CD14-positive monocyte (primary cell): ENCODE measurements around the gene TLR10. TPM values are rescaled to one million over a fixed set of nuclear protein-coding genes. Genes with fewer than 3 reads are reported as not detected.
A peak's percentile ranks its signal among the peaks of the same experiment; 100 is the strongest.
"Not testable (repeated sequence)": the region's sequence is repeated elsewhere in the genome, so short reads cannot be mapped to it uniquely, and the experiment has no call there.

Experiments used
- DNase-seq, 3 donors: peaks; one replicate each; pipeline ENCODE4 v3.0.0-alpha.2; 2011 to 2022
- H2AFZ ChIP-seq: 2 replicates; pipeline ENCODE4 v1.6.0; 2012; ENCODE audit warnings: mild to moderate bottlenecking, low read depth, low read length, inconsistent platforms; ENCODE audit not compliant: insufficient read depth, poor library complexity, severe bottlenecking
- H3K27ac ChIP-seq, 2 donors: 1 replicate in 1 of 2; 2 replicates in 1 of 2; pipeline ENCODE4 v1.5.1; 2012 to 2013; ENCODE audit warnings: low read length in 2 of 2, control low read depth in 1 of 2, inconsistent platforms in 1 of 2, low read depth in 1 of 2, mild to moderate bottlenecking in 1 of 2
- H3K27me3 ChIP-seq, 2 donors: one replicate each; pipeline versions ENCODE4 v1.6.0 to v1.6.1; 2011 to 2013; ENCODE audit warnings: low read length in 2 of 2; ENCODE audit not compliant: control insufficient read depth in 2 of 2, insufficient read depth in 2 of 2
- H3K36me3 ChIP-seq, 2 donors: replicated peaks in 1 of 2; 1 replicate in 1 of 2; 2 replicates in 1 of 2; pipeline versions ENCODE4 v1.5.1 to v1.6.1; 2012 to 2013; ENCODE audit warnings: low read length in 2 of 2, control low read depth in 1 of 2, inconsistent platforms in 1 of 2, mild to moderate bottlenecking in 1 of 2; ENCODE audit not compliant: insufficient read depth in 2 of 2, control insufficient read depth in 1 of 2
- H3K4me1 ChIP-seq, 2 donors: 1 replicate in 1 of 2; 2 replicates in 1 of 2; pipeline versions ENCODE4 v1.5.1 to v1.6.1; 2012 to 2013; ENCODE audit warnings: low read length in 2 of 2, control low read depth in 1 of 2, inconsistent platforms in 1 of 2, mild to moderate bottlenecking in 1 of 2, moderate library complexity in 1 of 2; ENCODE audit not compliant: insufficient read depth in 2 of 2, control insufficient read depth in 1 of 2
- H3K4me2 ChIP-seq: replicated peaks from 2 replicates; pipeline ENCODE3; 2012; ENCODE audit warnings: low read length, moderate library complexity, mild to moderate bottlenecking; ENCODE audit not compliant: poor library complexity, severe bottlenecking; ENCODE audit errors: extremely low read depth
- H3K4me3 ChIP-seq, 3 experiments: fragments of 200-600 bp in 1 of 3; sonication (generic) in 1 of 3; replicated peaks in 1 of 3; 1 replicate in 2 of 3; 2 replicates in 1 of 3; pipeline ENCODE4 v1.5.1; 2011 to 2013; ENCODE audit warnings: low read length in 3 of 3, mild to moderate bottlenecking in 3 of 3, control low read depth in 2 of 3, low read depth in 2 of 3, inconsistent platforms in 1 of 3, moderate library complexity in 1 of 3
- H3K79me2 ChIP-seq: 2 replicates; pipeline ENCODE4 v1.6.0; 2012; ENCODE audit warnings: mild to moderate bottlenecking, control low read depth, inconsistent platforms, low read length, moderate library complexity; ENCODE audit not compliant: insufficient read depth
- H3K9ac ChIP-seq: 2 replicates; pipeline ENCODE4 v1.6.0; 2017; ENCODE audit warnings: low read length, mild to moderate bottlenecking; ENCODE audit not compliant: insufficient read depth, poor library complexity, severe bottlenecking
- H3K9me3 ChIP-seq, 2 donors: replicated peaks in 1 of 2; 1 replicate in 1 of 2; 2 replicates in 1 of 2; pipeline versions ENCODE4 v1.5.1 to v1.6.1; 2012 to 2013; ENCODE audit warnings: low read length in 2 of 2, control low read depth in 1 of 2; ENCODE audit not compliant: control insufficient read depth in 1 of 2, insufficient read depth in 1 of 2
- H4K20me1 ChIP-seq: 2 replicates; pipeline ENCODE4 v1.6.0; 2012; ENCODE audit warnings: mild to moderate bottlenecking, low read length, control low read depth, moderate library complexity; ENCODE audit not compliant: insufficient read depth
- H3K27ac Mint-ChIP-seq, 7 donors: one replicate each; pipeline ENCODE4 v1.8.0; 2020; ENCODE audit warnings: mild to moderate bottlenecking in 7 of 7, mixed read lengths in 7 of 7, moderate library complexity in 6 of 7, inconsistent platforms in 2 of 7
- H3K27me3 Mint-ChIP-seq, 3 donors: one replicate each; pipeline ENCODE4 v1.8.0; 2021 to 2022; ENCODE audit warnings: low read depth in 3 of 3, mild to moderate bottlenecking in 3 of 3, mixed read lengths in 3 of 3, moderate library complexity in 3 of 3, inconsistent platforms in 1 of 3
- H3K36me3 Mint-ChIP-seq, 2 donors: one replicate each; pipeline ENCODE4 v1.8.0; 2020; ENCODE audit warnings: mixed read lengths in 2 of 2, inconsistent platforms in 1 of 2, mild to moderate bottlenecking in 1 of 2
- H3K4me1 Mint-ChIP-seq: one replicate; pipeline ENCODE4 v1.8.0; 2020; ENCODE audit warnings: mild to moderate bottlenecking, mixed read lengths
- H3K4me3 Mint-ChIP-seq, 2 donors: one replicate each; pipeline ENCODE4 v1.8.0; 2020; ENCODE audit warnings: mild to moderate bottlenecking in 2 of 2, mixed read lengths in 2 of 2, moderate library complexity in 1 of 2
- H3K9me3 Mint-ChIP-seq, 7 donors: one replicate each; pipeline ENCODE4 v1.8.0; 2020 to 2022; ENCODE audit warnings: mixed read lengths in 7 of 7, mild to moderate bottlenecking in 6 of 7, moderate library complexity in 6 of 7, inconsistent platforms in 2 of 7
- WGBS: methylation state at CpG from one replicate; pipeline ENCODE4 v1.1.5; 2013; ENCODE audit warnings: missing lambda C conversion rate; ENCODE audit not compliant: insufficient coverage; 5-methylcytosine and 5-hydroxymethylcytosine counted together
- intact Hi-C, 2 donors: fragments of 100-400 bp; cut with micrococcal nuclease; formaldehyde crosslinking; loops; one replicate each; pipeline versions ENCODE4 v1.15.0 to v1.15.1; 2023
- polyA plus RNA-seq, 3 donors: library from polyadenylated mRNA; depleted of rRNA in 1 of 3; unstranded in 2 of 3; stranded (reverse) in 1 of 3; fragments of 300-500 nt in 2 of 3; fragments of >200 nt in 1 of 3; fragmentation: Illumina TruSeq in 2 of 3; gene quantifications; 1 replicate in 2 of 3; 2 replicates in 1 of 3; pipeline ENCODE4 v1.2.3, GENCODE V29; 2012 to 2021
- TF ChIP-seq, protein P1 (sequence below): fragments of 200-600 bp; IDR thresholded peaks from one replicate; pipeline ENCODE4 v1.8.0; 2022; ENCODE audit warnings: antibody characterized with exemption, mild to moderate bottlenecking

The TLR10 gene
- polyA plus RNA-seq, 3 donors = 1.1 to 1.2 (median 1.1) TPM

DNA sequence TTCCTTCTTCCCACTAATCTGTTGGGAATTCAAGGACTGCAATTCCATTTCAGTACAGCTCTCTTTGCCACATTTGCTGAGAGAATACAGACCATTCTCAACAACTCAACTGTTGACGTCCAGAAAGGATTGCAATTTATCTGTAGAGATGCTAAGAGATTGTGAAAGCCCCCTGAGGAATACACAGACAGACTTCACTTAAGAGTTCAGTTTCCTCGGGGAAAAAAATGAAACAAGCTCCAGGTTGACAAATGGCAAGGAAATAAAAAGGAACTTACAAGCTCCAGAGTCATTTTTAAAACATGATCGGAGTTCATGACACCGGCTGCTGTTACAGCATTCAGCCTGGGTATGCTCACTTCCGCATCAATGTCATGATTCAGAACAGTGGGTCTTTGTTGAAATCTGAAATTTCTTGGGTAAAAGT is 13.8 kb downstream of the TLR10 start:
- H3K27ac Mint-ChIP-seq = peak overlapping the region; percentile 83 to 91 (median 88)
- WGBS = 13% methylated on average over 1 of the region's 5 CpGs
- peak overlapping the region; percentile 56 for H3K4me2 ChIP-seq

DNA sequence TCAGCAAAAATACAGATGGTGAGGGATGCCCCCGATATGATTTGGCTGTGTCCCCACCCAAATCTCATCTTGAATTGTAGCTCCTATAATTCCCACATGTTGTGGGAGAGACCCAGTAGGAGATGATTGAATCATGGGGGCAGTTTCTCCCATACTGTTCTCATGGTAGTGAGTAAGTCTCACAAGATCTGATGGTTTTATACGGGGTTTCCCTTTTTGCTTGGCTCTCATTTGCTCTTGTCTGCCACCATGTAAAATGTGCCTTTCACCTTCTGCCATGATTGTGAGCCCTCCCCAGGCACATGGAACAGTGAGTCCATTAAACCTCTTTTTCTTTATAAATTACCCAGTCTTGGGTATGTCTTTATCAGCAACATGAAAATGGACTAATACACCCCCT is 15.8 kb downstream of the TLR10 start:
- H3K27me3 ChIP-seq, H3K36me3 Mint-ChIP-seq, H3K27ac Mint-ChIP-seq, H3K9ac ChIP-seq, H3K4me2 ChIP-seq, H4K20me1 ChIP-seq, H3K9me3 ChIP-seq, H3K27ac ChIP-seq, H3K4me3 ChIP-seq, H3K27me3 Mint-ChIP-seq, intact Hi-C loops, H3K36me3 ChIP-seq, H3K4me3 Mint-ChIP-seq, H2AFZ ChIP-seq, H3K79me2 ChIP-seq: not testable (repeated sequence)
- H3K4me1 ChIP-seq = peaks cover 55 to 65% of the 10 kb centered on the region in 2 donors
- peak in 1 of 3 donors; percentile 58 for DNase-seq
- Mint-ChIP-seq H3K9me3 (peaks cover 0 to 12% (median 5%) of the 10 kb centered on the region in 7 donors), H3K4me1 (peaks cover 64% of the 10 kb centered on the region)
- no CpG with 5 or more reads among the region's 2 CpGs for WGBS

More for the DNA sequence above, 13.8 kb downstream of the TLR10 start:
- Histone ChIP-seq H3K79me2 (no peaks in the 10 kb centered on the region), H2AFZ (peak overlapping the region; percentile 3), H4K20me1 (no peaks in the 10 kb centered on the region), H3K4me3 (peak overlapping the region in 2 of 3 experiments; percentile 20 to 59), H3K9ac (no peak overlapping the region), H3K27me3 (no peaks in the 10 kb centered on the region), H3K9me3 (no peaks in the 10 kb centered on the region), H3K27ac (peak overlapping the region in 1 of 2 donors; percentile 81), H3K4me1 (peaks cover 41 to 51% of the 10 kb centered on the region in 2 donors), H3K36me3 (no peaks in the 10 kb centered on the region)
- H3K4me1 Mint-ChIP-seq = peaks cover 56% of the 10 kb centered on the region
- peaks cover 6 to 9% of the 10 kb centered on the region in 2 donors for H3K36me3 Mint-ChIP-seq
- peak overlapping the region in 1 of 2 donors; percentile 60 for H3K4me3 Mint-ChIP-seq
- intact Hi-C loops = no loop called here
- TF ChIP-seq, protein P1, sequence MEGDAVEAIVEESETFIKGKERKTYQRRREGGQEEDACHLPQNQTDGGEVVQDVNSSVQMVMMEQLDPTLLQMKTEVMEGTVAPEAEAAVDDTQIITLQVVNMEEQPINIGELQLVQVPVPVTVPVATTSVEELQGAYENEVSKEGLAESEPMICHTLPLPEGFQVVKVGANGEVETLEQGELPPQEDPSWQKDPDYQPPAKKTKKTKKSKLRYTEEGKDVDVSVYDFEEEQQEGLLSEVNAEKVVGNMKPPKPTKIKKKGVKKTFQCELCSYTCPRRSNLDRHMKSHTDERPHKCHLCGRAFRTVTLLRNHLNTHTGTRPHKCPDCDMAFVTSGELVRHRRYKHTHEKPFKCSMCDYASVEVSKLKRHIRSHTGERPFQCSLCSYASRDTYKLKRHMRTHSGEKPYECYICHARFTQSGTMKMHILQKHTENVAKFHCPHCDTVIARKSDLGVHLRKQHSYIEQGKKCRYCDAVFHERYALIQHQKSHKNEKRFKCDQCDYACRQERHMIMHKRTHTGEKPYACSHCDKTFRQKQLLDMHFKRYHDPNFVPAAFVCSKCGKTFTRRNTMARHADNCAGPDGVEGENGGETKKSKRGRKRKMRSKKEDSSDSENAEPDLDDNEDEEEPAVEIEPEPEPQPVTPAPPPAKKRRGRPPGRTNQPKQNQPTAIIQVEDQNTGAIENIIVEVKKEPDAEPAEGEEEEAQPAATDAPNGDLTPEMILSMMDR = no peak
- peaks cover 0 to 12% (median 5%) of the 10 kb centered on the region in 7 donors for H3K9me3 Mint-ChIP-seq
- H3K27me3 Mint-ChIP-seq = no peaks in the 10 kb centered on the region
- DNase-seq = peak; percentile 74 to 85 (median 85)
